ENCODE data around the gene DMRTA1. TPM values are rescaled to one million over a fixed set of nuclear protein-coding genes. Genes with fewer than 3 reads are reported as not detected.

Gene DMRTA1
- polyA plus RNA-seq, 1 of the 3 experiments (the other 2 are of a cell fraction): 0.03 TPM

DNA sequence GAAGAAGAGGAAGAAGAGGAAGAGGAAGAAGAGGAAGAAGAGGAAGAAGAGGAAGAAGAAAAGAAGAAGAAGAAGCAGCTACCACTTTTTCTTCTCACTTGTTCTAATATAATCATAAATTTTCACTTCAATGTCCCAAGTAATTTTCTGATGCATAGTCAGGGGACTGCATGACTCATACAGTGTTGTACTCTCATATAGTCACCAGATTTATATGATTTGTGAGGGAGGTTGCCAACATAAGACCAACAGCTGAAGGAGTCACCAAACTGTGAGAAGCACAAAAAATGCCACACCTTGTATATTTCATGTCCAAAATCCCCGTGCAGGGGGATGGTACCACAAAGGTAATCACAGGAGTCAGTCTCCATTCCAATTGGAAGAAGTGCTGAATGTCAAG is 32.7 kb upstream of the DMRTA1 start (continued):
- TF ChIP-seq, protein P1, sequence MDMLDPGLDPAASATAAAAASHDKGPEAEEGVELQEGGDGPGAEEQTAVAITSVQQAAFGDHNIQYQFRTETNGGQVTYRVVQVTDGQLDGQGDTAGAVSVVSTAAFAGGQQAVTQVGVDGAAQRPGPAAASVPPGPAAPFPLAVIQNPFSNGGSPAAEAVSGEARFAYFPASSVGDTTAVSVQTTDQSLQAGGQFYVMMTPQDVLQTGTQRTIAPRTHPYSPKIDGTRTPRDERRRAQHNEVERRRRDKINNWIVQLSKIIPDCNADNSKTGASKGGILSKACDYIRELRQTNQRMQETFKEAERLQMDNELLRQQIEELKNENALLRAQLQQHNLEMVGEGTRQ (IDR thresholded peaks at IDR 0.05; ENCODE audit: borderline replicate concordance, low read depth, low read length): no peak
- TF ChIP-seq TCF12 (IDR thresholded peaks at IDR 0.05): no peak
- no peak for TF ChIP-seq CHD2 (IDR thresholded peaks at IDR 0.05; ENCODE audit: low read length, partially characterized antibody)
- no peak for TF ChIP-seq TEAD4 (IDR thresholded peaks at IDR 0.05; ENCODE audit: borderline replicate concordance, insufficient read depth)

DNA sequence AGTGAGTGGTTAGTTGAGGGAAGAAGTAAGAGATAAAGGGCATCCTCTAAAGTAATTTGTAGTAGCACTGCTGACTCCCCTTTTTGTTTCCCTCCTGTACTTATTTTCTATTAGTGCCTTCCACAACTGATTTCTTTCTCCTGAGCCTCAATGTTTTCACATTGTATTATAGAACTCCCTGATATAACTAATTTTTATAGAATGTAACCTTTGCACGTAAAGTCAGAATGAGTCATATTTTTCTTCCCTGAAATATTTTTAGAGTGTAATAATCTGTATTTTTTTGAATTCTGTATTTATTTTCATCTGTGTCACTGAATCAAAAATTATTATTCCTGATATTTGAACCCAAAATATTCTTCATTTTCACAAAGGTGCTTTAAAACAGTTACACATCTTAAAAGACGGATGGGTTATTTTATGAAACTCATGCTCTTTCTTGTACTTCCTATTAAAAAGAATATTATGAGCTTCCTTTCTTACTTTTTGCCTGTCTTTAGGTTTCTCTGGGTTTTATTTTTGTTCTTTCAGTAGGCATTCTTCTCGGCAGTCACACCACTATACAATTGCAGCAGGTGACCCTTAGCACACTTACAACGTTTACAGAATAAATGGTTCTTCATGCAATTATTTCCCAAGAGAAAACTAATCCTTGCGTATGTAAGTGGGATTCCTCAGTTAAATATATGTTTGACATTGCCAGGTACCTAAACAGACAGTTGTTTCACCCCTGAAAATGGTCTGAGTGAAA is 30.5 kb upstream of the DMRTA1 start:
- 13% methylated on average over 5 of the region's 5 CpGs for WGBS (ENCODE audit: low lambda C conversion rate)
- TF ChIP-seq, protein P2, sequence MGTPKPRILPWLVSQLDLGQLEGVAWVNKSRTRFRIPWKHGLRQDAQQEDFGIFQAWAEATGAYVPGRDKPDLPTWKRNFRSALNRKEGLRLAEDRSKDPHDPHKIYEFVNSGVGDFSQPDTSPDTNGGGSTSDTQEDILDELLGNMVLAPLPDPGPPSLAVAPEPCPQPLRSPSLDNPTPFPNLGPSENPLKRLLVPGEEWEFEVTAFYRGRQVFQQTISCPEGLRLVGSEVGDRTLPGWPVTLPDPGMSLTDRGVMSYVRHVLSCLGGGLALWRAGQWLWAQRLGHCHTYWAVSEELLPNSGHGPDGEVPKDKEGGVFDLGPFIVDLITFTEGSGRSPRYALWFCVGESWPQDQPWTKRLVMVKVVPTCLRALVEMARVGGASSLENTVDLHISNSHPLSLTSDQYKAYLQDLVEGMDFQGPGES (IDR thresholded peaks at IDR 0.05; ENCODE audit: low read depth, low read length): no peak
- TF ChIP-seq, protein P3, sequence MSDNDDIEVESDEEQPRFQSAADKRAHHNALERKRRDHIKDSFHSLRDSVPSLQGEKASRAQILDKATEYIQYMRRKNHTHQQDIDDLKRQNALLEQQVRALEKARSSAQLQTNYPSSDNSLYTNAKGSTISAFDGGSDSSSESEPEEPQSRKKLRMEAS (IDR thresholded peaks at IDR 0.05; ENCODE audit: low read depth): no peak
- TF ChIP-seq MXI1 (IDR thresholded peaks at IDR 0.05; ENCODE audit: low read depth, low read length) (no peak), ELF1 (IDR thresholded peaks at IDR 0.05) (no peak)
- TF ChIP-seq, protein P4, sequence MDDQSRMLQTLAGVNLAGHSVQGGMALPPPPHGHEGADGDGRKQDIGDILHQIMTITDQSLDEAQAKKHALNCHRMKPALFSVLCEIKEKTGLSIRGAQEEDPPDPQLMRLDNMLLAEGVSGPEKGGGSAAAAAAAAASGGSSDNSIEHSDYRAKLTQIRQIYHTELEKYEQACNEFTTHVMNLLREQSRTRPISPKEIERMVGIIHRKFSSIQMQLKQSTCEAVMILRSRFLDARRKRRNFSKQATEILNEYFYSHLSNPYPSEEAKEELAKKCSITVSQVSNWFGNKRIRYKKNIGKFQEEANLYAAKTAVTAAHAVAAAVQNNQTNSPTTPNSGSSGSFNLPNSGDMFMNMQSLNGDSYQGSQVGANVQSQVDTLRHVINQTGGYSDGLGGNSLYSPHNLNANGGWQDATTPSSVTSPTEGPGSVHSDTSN (IDR thresholded peaks at IDR 0.05): no peak
- TF ChIP-seq, protein P5, sequence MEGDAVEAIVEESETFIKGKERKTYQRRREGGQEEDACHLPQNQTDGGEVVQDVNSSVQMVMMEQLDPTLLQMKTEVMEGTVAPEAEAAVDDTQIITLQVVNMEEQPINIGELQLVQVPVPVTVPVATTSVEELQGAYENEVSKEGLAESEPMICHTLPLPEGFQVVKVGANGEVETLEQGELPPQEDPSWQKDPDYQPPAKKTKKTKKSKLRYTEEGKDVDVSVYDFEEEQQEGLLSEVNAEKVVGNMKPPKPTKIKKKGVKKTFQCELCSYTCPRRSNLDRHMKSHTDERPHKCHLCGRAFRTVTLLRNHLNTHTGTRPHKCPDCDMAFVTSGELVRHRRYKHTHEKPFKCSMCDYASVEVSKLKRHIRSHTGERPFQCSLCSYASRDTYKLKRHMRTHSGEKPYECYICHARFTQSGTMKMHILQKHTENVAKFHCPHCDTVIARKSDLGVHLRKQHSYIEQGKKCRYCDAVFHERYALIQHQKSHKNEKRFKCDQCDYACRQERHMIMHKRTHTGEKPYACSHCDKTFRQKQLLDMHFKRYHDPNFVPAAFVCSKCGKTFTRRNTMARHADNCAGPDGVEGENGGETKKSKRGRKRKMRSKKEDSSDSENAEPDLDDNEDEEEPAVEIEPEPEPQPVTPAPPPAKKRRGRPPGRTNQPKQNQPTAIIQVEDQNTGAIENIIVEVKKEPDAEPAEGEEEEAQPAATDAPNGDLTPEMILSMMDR (IDR thresholded peaks at IDR 0.05): no peak
- Histone ChIP-seq H3K9ac (no peak overlapping the region), H2AFZ (ENCODE audit: low read depth) (no peak overlapping the region), H3F3A (replicated peaks; ENCODE audit: insufficient read depth) (no peaks in the 10 kb centered on the region), H3K4me3 (ENCODE audit: low read depth in 2 of 2, low read length in 1 of 2) (no peak overlapping the region), H3K9me3 (no peaks in the 10 kb centered on the region), H3K4me2 (no peak overlapping the region), H3K36me3 (replicated peaks in 1 of 2; ENCODE audit: control insufficient read depth in 1 of 2, insufficient read depth in 2 of 2, low read length in 1 of 2) (no peaks in the 10 kb centered on the region), H3K79me2 (ENCODE audit: insufficient read depth) (no peaks in the 10 kb centered on the region), H3K4me1 (ENCODE audit: control insufficient read depth in 1 of 2, insufficient read depth in 2 of 2, low read depth in 1 of 2, low read length in 1 of 2) (no peaks in the 10 kb centered on the region), H3K9me2 (no peaks in the 10 kb centered on the region), H4K20me1 (ENCODE audit: insufficient read depth) (no peaks in the 10 kb centered on the region), H3K27me3 (ENCODE audit: insufficient read depth) (no peaks in the 10 kb centered on the region), H3K27ac (ENCODE audit: low read depth in 2 of 2, low read length in 1 of 2) (no peak overlapping the region)
- no peak for DNase-seq
- ChIA-PET POLR2A (no interaction called here), CTCF (no interaction called here)
